ENCODE results near the gene ZNF239. TPM values are rescaled to one million over a fixed set of nuclear protein-coding genes. Genes with fewer than 3 reads are reported as not detected.

Gene ZNF239
- total and polyA plus RNA-seq, 2 of the 4 experiments (the other 2 are of a cell fraction) = 7.4 to 12.7 TPM

GRCh38 chr10:43585981-43586729 lies 11.7 kb upstream of the ZNF239 start:
- H2AFZ ChIP-seq (replicated peaks; ENCODE audit: low read length, poor library complexity) = no peak overlapping the region
- H4K91ac ChIP-seq (ENCODE audit: insufficient read depth, low read depth, low read length) = no peak overlapping the region
- H4K8ac ChIP-seq (ENCODE audit: low read depth in 2 of 2, low read length in 2 of 2) = no peak overlapping the region
- no peaks in the 10 kb centered on the region; the same call in 1 of the 2 replicates for H3K27me3 ChIP-seq (ENCODE audit: control insufficient read depth, insufficient read depth, low read length)
- no peak overlapping the region for H2BK120ac ChIP-seq (ENCODE audit: low read depth, low read length)
- no peak overlapping the region for H2BK5ac ChIP-seq (ENCODE audit: low read depth, low read length, poor library complexity, severe bottlenecking)
- 62% methylated on average over 4 of the region's 9 CpGs; no CpG with 5 or more reads in 1 of the 2 experiments for WGBS, 2 experiments (ENCODE audit: extremely low coverage in 2 of 2, insufficient read length in 1 of 2)
- H4K20me1 ChIP-seq (ENCODE audit: insufficient read depth, low read length) = no peaks in the 10 kb centered on the region
- H3K27ac ChIP-seq (ENCODE audit: insufficient read depth, low read length) = no peak overlapping the region
- ChIA-PET POLR2A (ENCODE audit: unreplicated experiment) (no interaction called here), CTCF (no interaction called here)
- no peaks in the 10 kb centered on the region for H3K79me1 ChIP-seq (ENCODE audit: low read depth in 1 of 2, low read length in 2 of 2)
- H3K36me3 ChIP-seq (ENCODE audit: control insufficient read depth, insufficient read depth, low read length) = no peaks in the 10 kb centered on the region
- no peaks in the 10 kb centered on the region for H3K9me1 ChIP-seq (ENCODE audit: insufficient read depth, low read length)
- no peak overlapping the region for H3K4me2 ChIP-seq (ENCODE audit: low read depth, low read length)
- ATAC-seq (ENCODE audit: low read depth) = no peak
- no peak for DNase-seq
- dilution Hi-C loops (cut with HindIII; ENCODE audit: low sequenced_read_pairs, unreplicated experiment) (no loop called here), intact Hi-C loops (cut with micrococcal nuclease) (no loop called here), in situ Hi-C loops (cut with MboI; ENCODE audit: low sequenced_read_pairs) (no loop called here)
- H3K56ac ChIP-seq (ENCODE audit: extremely low read depth, insufficient read depth, low read length) = no peak overlapping the region
- no peak overlapping the region for H3K4ac ChIP-seq (ENCODE audit: low read depth, low read length)
- no peak overlapping the region for H3K14ac ChIP-seq (replicated peaks; ENCODE audit: low read depth, low read length)
- no peak overlapping the region for H2AK5ac ChIP-seq (ENCODE audit: low read depth, low read length)
- no peak overlapping the region for H3K4me3 ChIP-seq (ENCODE audit: insufficient read depth, low read depth, low read length)
- BruUV-seq (replicated peaks) = no TSS peak
- TF ChIP-seq USF2 (IDR thresholded peaks at IDR 0.05; ENCODE audit: low read depth, low read length) = no peak
- H3K9me3 ChIP-seq (ENCODE audit: control insufficient read depth, insufficient read depth, low read length) = peaks cover 2% of the 10 kb centered on the region; the same call in 1 of the 2 replicates
- H3K23ac ChIP-seq (ENCODE audit: low read depth, low read length) = no peak overlapping the region
- no peaks in the 10 kb centered on the region for H3K4me1 ChIP-seq (ENCODE audit: control insufficient read depth, insufficient read depth, low read length)
- H3K9ac ChIP-seq (ENCODE audit: low read depth, low read length) = no peak overlapping the region
- no peak overlapping the region for H3K18ac ChIP-seq (ENCODE audit: low read depth, low read length)
- no peak overlapping the region for H2BK15ac ChIP-seq (ENCODE audit: low read depth, low read length)
- no peak overlapping the region for H4K5ac ChIP-seq (ENCODE audit: low read depth, low read length)
- no peak overlapping the region for H2AK9ac ChIP-seq (replicated peaks; ENCODE audit: low read depth, low read length, poor library complexity)
- H2BK20ac ChIP-seq (ENCODE audit: low read depth, low read length) = no peak overlapping the region

Measured in IMR-90 (cell line).